ENCODE measurements around the gene ICOSLG.
"Not testable (repeated sequence)": the region's sequence is repeated elsewhere in the genome, so short reads cannot be mapped to it uniquely, and the experiment has no call there.

The ICOSLG gene, protein sequence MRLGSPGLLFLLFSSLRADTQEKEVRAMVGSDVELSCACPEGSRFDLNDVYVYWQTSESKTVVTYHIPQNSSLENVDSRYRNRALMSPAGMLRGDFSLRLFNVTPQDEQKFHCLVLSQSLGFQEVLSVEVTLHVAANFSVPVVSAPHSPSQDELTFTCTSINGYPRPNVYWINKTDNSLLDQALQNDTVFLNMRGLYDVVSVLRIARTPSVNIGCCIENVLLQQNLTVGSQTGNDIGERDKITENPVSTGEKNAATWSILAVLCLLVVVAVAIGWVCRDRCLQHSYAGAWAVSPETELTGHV

GRCh38 chr21:44240842-44241241, at the start of gene ICOSLG:
ICOSLG (minus strand) TSS chr21:44240943; CDS start chr21:44240817, 126 bp downstream.
- H3K27ac ChIP-seq (ENCODE audit: low read depth, low read length); H3K36me3 ChIP-seq (ENCODE audit: insufficient read depth, low read length); H3K4me1 ChIP-seq (ENCODE audit: control insufficient read depth, insufficient read depth, low read length, unreplicated experiment); H3K27me3 ChIP-seq (ENCODE audit: insufficient read depth, low read length); H3K79me2 ChIP-seq (ENCODE audit: control insufficient read depth, insufficient read depth, low read length, unreplicated experiment); H3K4me3 ChIP-seq (ENCODE audit: low read depth, low read length); H2AFZ ChIP-seq (ENCODE audit: low read length, unreplicated experiment): not testable (repeated sequence)

GRCh38 chr21:44289381-44290010, 48.8 kb upstream of the ICOSLG start:
- Histone ChIP-seq H3K4me3 (ENCODE audit: low read depth, low read length) (no peak overlapping the region), H3K27me3 (ENCODE audit: insufficient read depth, low read length) (0 out of 2 replicates have a peak, but pooled peaks cover 10% of the 10 kb centered on the region), H2AFZ (ENCODE audit: low read length, unreplicated experiment) (no peak overlapping the region), H3K27ac (ENCODE audit: low read depth, low read length) (no peak overlapping the region), H3K79me2 (ENCODE audit: control insufficient read depth, insufficient read depth, low read length, unreplicated experiment) (no peaks in the 10 kb centered on the region), H3K36me3 (ENCODE audit: insufficient read depth, low read length) (no peaks in the 10 kb centered on the region), H3K4me1 (ENCODE audit: control insufficient read depth, insufficient read depth, low read length, unreplicated experiment) (peaks cover 4% of the 10 kb centered on the region)

DNA sequence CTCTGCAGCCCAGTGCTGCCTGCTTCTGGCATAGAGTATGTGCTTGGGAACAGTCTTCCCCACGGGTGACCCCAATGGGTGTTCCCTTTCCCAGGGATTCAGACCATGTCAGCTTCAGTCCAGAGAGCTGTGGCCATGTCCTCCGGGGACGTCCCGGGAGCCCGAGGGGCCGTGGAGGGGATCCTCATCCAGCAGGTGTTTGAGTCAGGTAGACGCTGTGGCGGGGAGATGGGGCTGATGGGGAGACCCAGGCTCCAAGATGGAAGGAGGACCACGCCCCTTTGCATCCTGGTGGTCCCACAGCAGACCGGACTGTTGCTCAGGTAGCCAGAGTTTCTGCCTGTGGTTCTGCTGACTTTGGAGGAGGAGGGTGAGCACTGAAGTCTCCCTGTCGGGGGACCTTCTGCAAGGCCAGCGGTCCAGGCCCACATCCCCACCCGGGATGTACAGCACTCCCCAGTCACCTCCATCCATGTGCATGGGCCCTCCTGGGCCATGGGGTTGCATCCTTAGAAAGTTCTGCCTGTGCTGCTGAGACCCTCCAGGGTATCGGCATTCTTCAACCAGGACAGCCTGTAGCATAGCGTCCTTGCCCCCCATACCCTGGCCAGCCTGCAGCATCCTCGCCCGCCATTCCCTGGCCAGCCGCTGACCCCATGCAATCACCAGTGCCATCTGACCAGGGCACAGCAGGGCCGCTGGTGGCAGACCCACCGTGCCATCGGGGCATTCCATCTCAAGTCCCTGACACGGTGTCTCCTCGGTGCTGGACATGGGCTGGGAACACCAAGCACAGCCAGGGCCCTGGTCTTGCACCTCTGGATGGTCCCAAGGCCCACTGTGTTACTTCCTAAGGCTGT, 47.7 kb upstream of the ICOSLG start:
- H3K36me3 ChIP-seq (ENCODE audit: insufficient read depth, low read length), result no peaks in the 10 kb centered on the region
- H3K27me3 ChIP-seq (ENCODE audit: insufficient read depth, low read length), result 0 out of 2 replicates have a peak, but pooled peaks cover 10% of the 10 kb centered on the region
- no peak overlapping the region for H3K27ac ChIP-seq (ENCODE audit: low read depth, low read length)
- H3K4me3 ChIP-seq (ENCODE audit: low read depth, low read length), result no peak overlapping the region
- H3K4me1 ChIP-seq (ENCODE audit: control insufficient read depth, insufficient read depth, low read length, unreplicated experiment), result no peaks in the 10 kb centered on the region
- no peak overlapping the region for H2AFZ ChIP-seq (ENCODE audit: low read length, unreplicated experiment)
- H3K79me2 ChIP-seq (ENCODE audit: control insufficient read depth, insufficient read depth, low read length, unreplicated experiment), result no peaks in the 10 kb centered on the region

- H3K79me2 ChIP-seq (ENCODE audit: control insufficient read depth, insufficient read depth, low read length, unreplicated experiment), result no peaks in the 10 kb centered on the region
- 0 out of 2 replicates have a peak, but pooled peaks cover 10% of the 10 kb centered on the region for H3K27me3 ChIP-seq (ENCODE audit: insufficient read depth, low read length)
- no peaks in the 10 kb centered on the region for H3K36me3 ChIP-seq (ENCODE audit: insufficient read depth, low read length)
- H3K27ac ChIP-seq (ENCODE audit: low read depth, low read length), result no peak overlapping the region
- H3K4me3 ChIP-seq (ENCODE audit: low read depth, low read length), result no peak overlapping the region
- H3K4me1 ChIP-seq (ENCODE audit: control insufficient read depth, insufficient read depth, low read length, unreplicated experiment), result no peaks in the 10 kb centered on the region
- H2AFZ ChIP-seq (ENCODE audit: low read length, unreplicated experiment), result no peak overlapping the region
Measured at GRCh38 chr21:44286716-44287632, 46.2 kb upstream of the ICOSLG start.

DNA sequence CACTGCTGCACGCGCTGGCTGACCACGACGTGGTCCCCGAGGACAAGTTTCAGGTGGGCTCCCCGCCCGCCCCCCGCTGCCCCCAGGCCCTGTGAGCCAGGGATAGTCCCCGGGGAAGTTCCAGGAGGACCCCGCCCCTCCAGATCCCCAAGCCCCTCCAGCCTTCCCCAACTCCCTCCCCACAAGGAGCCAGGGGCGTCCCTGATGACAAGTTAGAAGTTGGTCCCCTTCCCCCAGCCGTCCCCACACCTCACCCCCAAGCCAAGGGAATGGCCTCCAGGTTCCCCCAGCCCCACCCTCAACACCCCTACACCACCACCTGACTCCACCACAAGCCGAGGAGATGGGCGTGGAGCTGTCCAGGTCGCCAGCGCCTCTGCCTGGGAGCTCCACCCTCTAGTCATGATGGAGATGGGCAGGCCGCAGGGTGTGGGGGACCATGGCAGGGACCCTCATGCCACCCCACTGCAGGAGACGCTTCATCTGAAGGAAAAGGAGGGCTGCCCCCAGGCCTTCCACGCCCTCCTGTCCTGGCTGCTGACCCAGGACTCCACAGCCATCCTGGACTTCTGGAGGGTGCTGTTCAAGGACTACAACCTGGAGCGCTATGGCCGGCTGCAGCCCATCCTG, 45.5 kb upstream of the ICOSLG start:
- H3K4me3 ChIP-seq (ENCODE audit: low read depth, low read length), result peak overlapping the region; percentile 37; the same call in 1 of the 2 replicates
- H3K27me3 ChIP-seq (ENCODE audit: insufficient read depth, low read length), result 0 out of 2 replicates have a peak, but pooled peaks cover 10% of the 10 kb centered on the region
- H2AFZ ChIP-seq (ENCODE audit: low read length, unreplicated experiment), result no peak overlapping the region
- H3K36me3 ChIP-seq (ENCODE audit: insufficient read depth, low read length), result no peaks in the 10 kb centered on the region
- H3K79me2 ChIP-seq (ENCODE audit: control insufficient read depth, insufficient read depth, low read length, unreplicated experiment), result no peaks in the 10 kb centered on the region
- no peak overlapping the region for H3K27ac ChIP-seq (ENCODE audit: low read depth, low read length)
- no peaks in the 10 kb centered on the region for H3K4me1 ChIP-seq (ENCODE audit: control insufficient read depth, insufficient read depth, low read length, unreplicated experiment)

DNA sequence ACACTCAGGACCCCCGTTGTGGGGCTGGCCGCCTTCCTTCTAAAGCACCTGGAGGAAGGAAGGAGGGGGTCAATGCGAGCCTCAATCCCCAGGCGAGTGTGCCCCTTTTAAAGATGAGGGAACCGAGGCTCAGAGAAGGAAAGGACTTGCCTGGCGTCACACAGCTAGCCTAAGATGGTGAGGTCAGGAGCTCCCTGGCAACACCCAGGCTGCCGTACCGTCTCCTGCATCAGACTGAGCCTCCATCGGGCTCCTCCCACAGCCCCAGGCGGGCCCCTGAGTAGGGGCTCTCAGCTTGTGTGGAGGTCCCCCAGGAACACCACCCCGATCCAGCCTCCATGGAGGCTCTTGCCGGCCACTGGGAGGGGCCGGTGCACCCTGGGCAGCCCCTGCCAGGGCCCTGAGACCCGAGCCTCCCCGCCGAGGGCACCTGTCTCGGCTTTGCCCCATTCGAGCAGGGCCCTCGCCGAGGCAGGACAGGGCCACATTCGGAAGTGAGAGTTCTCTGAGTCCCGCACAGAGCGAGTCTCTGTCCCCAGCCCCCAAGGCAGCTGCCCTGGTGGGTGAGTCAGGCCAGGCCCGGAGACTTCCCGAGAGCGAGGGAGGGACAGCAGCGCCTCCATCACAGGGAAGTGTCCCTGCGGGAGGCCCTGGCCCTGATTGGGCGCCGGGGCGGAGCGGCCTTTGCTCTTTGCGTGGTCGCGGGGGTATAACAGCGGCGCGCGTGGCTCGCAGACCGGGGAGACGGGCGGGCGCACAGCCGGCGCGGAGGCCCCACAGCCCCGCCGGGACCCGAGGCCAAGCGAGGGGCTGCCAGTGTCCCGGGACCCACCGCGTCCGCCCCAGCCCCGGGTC, 44.6 kb upstream of the ICOSLG start, which contains the start of gene AIRE:
Gene AIRE, plus strand, starts transcription at position 739 of the 855 bp plus-strand sequence. CDS start 131 bp downstream, outside the sequence.
- peak within 1 kb of the TSS; percentile 37; the same call in 1 of the 2 replicates for H3K4me3 ChIP-seq (ENCODE audit: low read depth, low read length)
- H3K4me1 ChIP-seq (ENCODE audit: control insufficient read depth, insufficient read depth, low read length, unreplicated experiment), result no peaks in the 10 kb centered on the region
- H3K27ac ChIP-seq (ENCODE audit: low read depth, low read length), result no peak within 1 kb of the TSS
- no peaks in the 10 kb centered on the region for H3K79me2 ChIP-seq (ENCODE audit: control insufficient read depth, insufficient read depth, low read length, unreplicated experiment)
- H3K27me3 ChIP-seq (ENCODE audit: insufficient read depth, low read length), result 0 out of 2 replicates have a peak, but pooled peaks cover 10% of the 10 kb centered on the region
- H2AFZ ChIP-seq (ENCODE audit: low read length, unreplicated experiment), result no peak within 1 kb of the TSS
- no peaks in the 10 kb centered on the region for H3K36me3 ChIP-seq (ENCODE audit: insufficient read depth, low read length)

- Histone ChIP-seq H3K4me3 (ENCODE audit: low read depth, low read length) (no peak overlapping the region), H3K36me3 (ENCODE audit: insufficient read depth, low read length) (no peaks in the 10 kb centered on the region), H3K79me2 (ENCODE audit: control insufficient read depth, insufficient read depth, low read length, unreplicated experiment) (no peaks in the 10 kb centered on the region), H2AFZ (ENCODE audit: low read length, unreplicated experiment) (no peak overlapping the region), H3K27me3 (ENCODE audit: insufficient read depth, low read length) (0 out of 2 replicates have a peak, but pooled peaks cover 10% of the 10 kb centered on the region), H3K4me1 (ENCODE audit: control insufficient read depth, insufficient read depth, low read length, unreplicated experiment) (no peaks in the 10 kb centered on the region), H3K27ac (ENCODE audit: low read depth, low read length) (no peak overlapping the region)
Measured at GRCh38 chr21:44283948-44284347, 43.2 kb upstream of the ICOSLG start.

GRCh38 chr21:44283211-44283785, 42.6 kb upstream of the ICOSLG start:
- not testable (repeated sequence) for H3K4me3 ChIP-seq (ENCODE audit: low read depth, low read length); H3K4me1 ChIP-seq (ENCODE audit: control insufficient read depth, insufficient read depth, low read length, unreplicated experiment); H3K79me2 ChIP-seq (ENCODE audit: control insufficient read depth, insufficient read depth, low read length, unreplicated experiment); H3K27ac ChIP-seq (ENCODE audit: low read depth, low read length); H3K36me3 ChIP-seq (ENCODE audit: insufficient read depth, low read length); H3K27me3 ChIP-seq (ENCODE audit: insufficient read depth, low read length); H2AFZ ChIP-seq (ENCODE audit: low read length, unreplicated experiment)

- H3K27ac ChIP-seq (ENCODE audit: low read depth, low read length), result no peak overlapping the region
- H3K36me3 ChIP-seq (ENCODE audit: insufficient read depth, low read length), result no peaks in the 10 kb centered on the region
- H3K4me3 ChIP-seq (ENCODE audit: low read depth, low read length), result no peak overlapping the region
- no peaks in the 10 kb centered on the region for H3K4me1 ChIP-seq (ENCODE audit: control insufficient read depth, insufficient read depth, low read length, unreplicated experiment)
- 0 out of 2 replicates have a peak, but pooled peaks cover 10% of the 10 kb centered on the region for H3K27me3 ChIP-seq (ENCODE audit: insufficient read depth, low read length)
- H2AFZ ChIP-seq (ENCODE audit: low read length, unreplicated experiment), result no peak overlapping the region
- no peaks in the 10 kb centered on the region for H3K79me2 ChIP-seq (ENCODE audit: control insufficient read depth, insufficient read depth, low read length, unreplicated experiment)
Measured at GRCh38 chr21:44282370-44282769, 41.6 kb upstream of the ICOSLG start.
